SW480 (cell line): ENCODE data around the gene CFAP20.

ENCODE experiments used
- DNase-seq: peaks from one replicate; pipeline ENCODE4 v3.0.0-alpha.2; 2016; ENCODE audit warnings: low spot score

CFAP20 gene

GRCh38 chr16:58129097-58129936, at the start of gene CFAP20:
TSS of gene CFAP20 (minus strand) at chr16:58129381. CDS start at chr16:58129115, 266 bp downstream.
- peak; percentile 100 for DNase-seq

- DNase-seq: no peak
These were observed 48.2 kb upstream of the CFAP20 start for GRCh38 chr16:58177353-58177710.

- no peak for DNase-seq
These were observed 47.6 kb upstream of the CFAP20 start for GRCh38 chr16:58176608-58177352.

- DNase-seq: no peak
These were observed 41.0 kb upstream of the CFAP20 start for GRCh38 chr16:58170223-58170622.

GRCh38 chr16:58160855-58161254, 31.7 kb upstream of the CFAP20 start:
- DNase-seq: no peak

GRCh38 chr16:58158725-58159124, 29.5 kb upstream of the CFAP20 start:
- DNase-seq: no peak

GRCh38 chr16:58157951-58158540, 28.9 kb upstream of the CFAP20 start:
- DNase-seq: no peak

- DNase-seq: no peak
These were observed 28.1 kb upstream of the CFAP20 start for GRCh38 chr16:58157239-58157638.

GRCh38 chr16:58155839-58156238, 26.7 kb upstream of the CFAP20 start:
- DNase-seq: no peak

GRCh38 chr16:58154345-58154744, 25.2 kb upstream of the CFAP20 start:
- no peak for DNase-seq

- DNase-seq: no peak
These were observed 23.2 kb upstream of the CFAP20 start for GRCh38 chr16:58152246-58152868.

GRCh38 chr16:58148526-58148925, 19.3 kb upstream of the CFAP20 start:
- DNase-seq: no peak

- DNase-seq: no peak
These were observed 18.9 kb upstream of the CFAP20 start for GRCh38 chr16:58148099-58148498.

- DNase-seq: no peak
These were observed 9.7 kb upstream of the CFAP20 start for GRCh38 chr16:58138852-58139251.

GRCh38 chr16:58137581-58137980, 8.4 kb upstream of the CFAP20 start:
- DNase-seq: no peak

GRCh38 chr16:58128711-58129096, 477 bp downstream of the CFAP20 start:
- DNase-seq: no peak

- no peak for DNase-seq
These were observed 975 bp downstream of the CFAP20 start for GRCh38 chr16:58128181-58128631.

GRCh38 chr16:58127634-58128033, 1.5 kb downstream of the CFAP20 start:
- DNase-seq: no peak

- DNase-seq: no peak
These were observed 2.1 kb downstream of the CFAP20 start for GRCh38 chr16:58127033-58127556.

GRCh38 chr16:58126451-58126961, 2.7 kb downstream of the CFAP20 start:
- no peak for DNase-seq

- DNase-seq: no peak
These were observed 3.3 kb downstream of the CFAP20 start for GRCh38 chr16:58125781-58126335.

- no peak for DNase-seq
These were observed 4.1 kb downstream of the CFAP20 start for GRCh38 chr16:58125041-58125440.
